Left lung (tissue), 10 donors: ENCODE measurements around the gene ZNF514. TPM values are rescaled to one million over a fixed set of nuclear protein-coding genes. Genes with fewer than 3 reads are reported as not detected.
"Not testable (repeated sequence)": the region's sequence is repeated elsewhere in the genome, so short reads cannot be mapped to it uniquely, and the experiment has no call there.

Source experiments
- ATAC-seq: fragments of 200-7000 bp; cut with Tn5 transposase; one replicate; pipeline ENCODE4 v1.9.1; 2020; ENCODE audit warnings: moderate library complexity
- DNase-seq, 4 donors: peaks; one replicate each; pipeline ENCODE4 v3.0.0-alpha.2; 2013 to 2020
- H3K27ac ChIP-seq, 2 donors: fragments of 200-600 bp; sonication (generic) in 1 of 2; one replicate each; pipeline versions ENCODE4 v1.5.0 to v1.8.0; 2020 to 2021
- H3K27me3 ChIP-seq, 2 donors: fragments of 200-600 bp; sonication (generic) in 1 of 2; one replicate each; pipeline versions ENCODE4 v1.5.0 to v1.8.0; 2020 to 2021
- H3K36me3 ChIP-seq, 2 donors: fragments of 200-600 bp; sonication (generic) in 1 of 2; one replicate each; pipeline versions ENCODE4 v1.5.0 to v1.8.0; 2020 to 2021
- H3K4me1 ChIP-seq, 2 donors: fragments of 200-600 bp; one replicate each; pipeline ENCODE4 v1.8.0; 2021
- H3K4me3 ChIP-seq, 2 donors: fragments of 200-600 bp; sonication (generic) in 1 of 2; one replicate each; pipeline versions ENCODE4 v1.5.0 to v1.8.0; 2020 to 2021; ENCODE audit warnings: mild to moderate bottlenecking in 1 of 2
- H3K9me3 ChIP-seq, 2 donors: fragments of 200-600 bp; sonication (generic) in 1 of 2; one replicate each; pipeline versions ENCODE4 v1.5.0 to v1.8.0; 2020 to 2021
- CTCF ChIP-seq, 2 donors: fragments of 200-600 bp; sonication (generic) in 1 of 2; IDR thresholded peaks; one replicate each; pipeline versions ENCODE4 v1.5.0 to v1.8.0; 2021; ENCODE audit warnings: antibody characterized with exemption in 2 of 2
- intact Hi-C, 2 donors: fragments of 100-400 bp; cut with DNase I; formaldehyde crosslinking; loops; one replicate each; pipeline versions ENCODE4 v1.11.2 to v1.14.2; 2022
- polyA plus RNA-seq, 6 donors: library from polyadenylated mRNA; unstranded; fragments of 120-200 nt; gene quantifications; one replicate each; pipeline ENCODE4 v1.2.1, GENCODE V29; 2013; ENCODE audit not compliant: insufficient read length in 6 of 6
- total RNA-seq, 2 donors: library from RNA; stranded (reverse); fragmentation: NEBNext Ultra II Directional; extraction: Animal tissue kit (Norgen Biotek cat#: 25700); gene quantifications; one replicate each; pipeline ENCODE4 v1.2.1, GENCODE V29; 2021
- donor health status: DM: no; HTN: yes; CAD: no.
- donor health status: DM: no; HTN: no; CAD: no.

Gene ZNF514
- total and polyA plus RNA-seq, 8 donors = 12.9 to 50.5 (median 39.3) TPM

DNA sequence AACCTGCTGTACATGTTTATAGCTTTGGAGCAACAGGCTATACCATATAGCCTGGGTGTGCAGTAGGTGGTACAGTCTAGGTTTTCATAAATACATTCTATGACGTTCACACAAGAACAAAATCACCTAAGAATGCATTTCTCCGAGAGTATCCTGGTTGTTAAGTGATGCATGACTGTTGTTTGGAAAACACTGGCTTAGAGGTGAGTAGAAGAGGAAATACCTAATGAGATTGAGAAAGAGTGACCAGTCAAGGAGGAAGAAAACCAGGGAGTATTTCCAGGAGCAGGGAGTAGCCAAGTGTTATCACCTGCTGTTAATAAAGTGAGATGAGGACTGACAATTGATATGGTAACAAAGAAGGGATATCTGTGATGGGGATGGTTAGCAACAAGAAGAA, 44.7 kb upstream of the ZNF514 start:
- H3K4me1 ChIP-seq = peaks cover 0 to 3% of the 10 kb centered on the region in 2 donors
- no peak overlapping the region for H3K4me3 ChIP-seq
- intact Hi-C loops = no loop called here
- H3K36me3 ChIP-seq = peaks cover 0 to 3% of the 10 kb centered on the region in 2 donors
- H3K27ac ChIP-seq = no peak overlapping the region
- no peak for ATAC-seq
- no peak for DNase-seq
- no peaks in the 10 kb centered on the region for H3K27me3 ChIP-seq
- no peaks in the 10 kb centered on the region for H3K9me3 ChIP-seq
- TF ChIP-seq CTCF (IDR thresholded peaks at IDR 0.05) = no peak

GRCh38 chr2:95203911-95204310, 44.3 kb upstream of the ZNF514 start:
- intact Hi-C loops = no loop called here
- ATAC-seq (no peak), DNase-seq (no peak)
- TF ChIP-seq CTCF (IDR thresholded peaks at IDR 0.05) = no peak
- peaks cover 0 to 3% of the 10 kb centered on the region in 2 donors for H3K4me1 ChIP-seq
- H3K9me3 ChIP-seq = no peaks in the 10 kb centered on the region
- no peaks in the 10 kb centered on the region for H3K36me3 ChIP-seq
- no peak overlapping the region for H3K27ac ChIP-seq
- no peak overlapping the region for H3K4me3 ChIP-seq
- no peaks in the 10 kb centered on the region for H3K27me3 ChIP-seq

DNA sequence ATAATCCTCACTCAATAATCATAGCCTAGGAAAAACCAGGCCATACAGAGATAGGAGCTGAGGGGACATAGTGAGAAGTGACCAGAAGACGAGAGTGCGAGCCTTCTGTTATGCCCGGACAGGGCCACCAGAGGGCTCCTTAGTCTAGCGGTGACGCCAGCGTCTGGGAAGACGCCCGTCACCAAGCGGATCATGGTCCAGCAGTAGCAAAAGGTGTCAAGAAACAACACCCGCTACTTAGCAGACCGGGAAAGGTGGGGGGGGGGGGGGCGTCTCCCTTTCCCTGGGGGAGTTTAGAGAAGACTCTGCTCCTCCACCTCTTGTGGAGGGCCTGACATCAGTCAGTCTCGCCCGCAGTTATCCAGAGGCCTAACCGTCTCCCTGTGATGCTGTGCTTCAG, 33.3 kb upstream of the ZNF514 start:
- H3K4me1 ChIP-seq, H3K36me3 ChIP-seq, H3K27ac ChIP-seq, H3K27me3 ChIP-seq, ATAC-seq, H3K9me3 ChIP-seq, intact Hi-C loops, H3K4me3 ChIP-seq: not testable (repeated sequence)
- peak; percentile 45 to 61 for TF ChIP-seq CTCF (IDR thresholded peaks at IDR 0.05)
- DNase-seq = peak in 3 of 4 donors; percentile 18 to 83 (median 45)

GRCh38 chr2:95185973-95186372, 26.3 kb upstream of the ZNF514 start:
- ATAC-seq = no peak
- intact Hi-C loops = no loop called here
- TF ChIP-seq CTCF (IDR thresholded peaks at IDR 0.05) = no peak

DNA sequence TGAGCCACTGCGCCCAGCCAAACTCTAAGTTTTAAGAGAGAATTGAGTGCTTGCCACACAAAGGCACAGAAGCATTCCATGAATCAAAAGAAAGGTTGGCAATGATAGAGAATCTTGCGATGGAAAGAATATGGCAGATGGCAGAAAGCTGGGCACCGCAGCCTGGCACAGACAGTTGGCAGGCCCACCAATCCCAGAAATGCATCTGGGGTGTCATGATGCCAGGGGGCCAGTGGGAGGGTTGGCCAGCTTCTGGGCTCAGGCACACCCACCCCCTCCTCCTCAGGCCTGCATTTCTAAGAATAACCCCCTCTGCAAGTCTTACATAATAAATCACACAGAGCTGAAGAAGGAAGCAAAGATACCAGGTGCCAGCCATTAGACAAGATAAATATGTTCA, 25.5 kb upstream of the ZNF514 start:
- intact Hi-C loops = no loop called here
- ATAC-seq (no peak), DNase-seq (no peak)
- Histone ChIP-seq H3K4me1 (no peaks in the 10 kb centered on the region), H3K4me3 (no peak overlapping the region), H3K27me3 (no peaks in the 10 kb centered on the region), H3K36me3 (peaks cover 0 to 33% of the 10 kb centered on the region in 2 donors), H3K27ac (no peak overlapping the region), H3K9me3 (peaks cover 0 to 29% of the 10 kb centered on the region in 2 donors)
- TF ChIP-seq CTCF (IDR thresholded peaks at IDR 0.05) = no peak

More at GRCh38 chr2:95185973-95186372, 26.3 kb upstream of the ZNF514 start:
- Histone ChIP-seq H3K4me1 (no peaks in the 10 kb centered on the region), H3K27ac (no peak overlapping the region), H3K36me3 (peaks cover 0 to 25% of the 10 kb centered on the region in 2 donors), H3K4me3 (no peak overlapping the region), H3K27me3 (no peaks in the 10 kb centered on the region), H3K9me3 (peaks cover 0 to 25% of the 10 kb centered on the region in 2 donors)
- DNase-seq = no peak
